Measurements from ENCODE around the gene KCNH3.
A peak's percentile ranks its signal among the peaks of the same experiment; 100 is the strongest.

KCNH3 gene

DNA sequence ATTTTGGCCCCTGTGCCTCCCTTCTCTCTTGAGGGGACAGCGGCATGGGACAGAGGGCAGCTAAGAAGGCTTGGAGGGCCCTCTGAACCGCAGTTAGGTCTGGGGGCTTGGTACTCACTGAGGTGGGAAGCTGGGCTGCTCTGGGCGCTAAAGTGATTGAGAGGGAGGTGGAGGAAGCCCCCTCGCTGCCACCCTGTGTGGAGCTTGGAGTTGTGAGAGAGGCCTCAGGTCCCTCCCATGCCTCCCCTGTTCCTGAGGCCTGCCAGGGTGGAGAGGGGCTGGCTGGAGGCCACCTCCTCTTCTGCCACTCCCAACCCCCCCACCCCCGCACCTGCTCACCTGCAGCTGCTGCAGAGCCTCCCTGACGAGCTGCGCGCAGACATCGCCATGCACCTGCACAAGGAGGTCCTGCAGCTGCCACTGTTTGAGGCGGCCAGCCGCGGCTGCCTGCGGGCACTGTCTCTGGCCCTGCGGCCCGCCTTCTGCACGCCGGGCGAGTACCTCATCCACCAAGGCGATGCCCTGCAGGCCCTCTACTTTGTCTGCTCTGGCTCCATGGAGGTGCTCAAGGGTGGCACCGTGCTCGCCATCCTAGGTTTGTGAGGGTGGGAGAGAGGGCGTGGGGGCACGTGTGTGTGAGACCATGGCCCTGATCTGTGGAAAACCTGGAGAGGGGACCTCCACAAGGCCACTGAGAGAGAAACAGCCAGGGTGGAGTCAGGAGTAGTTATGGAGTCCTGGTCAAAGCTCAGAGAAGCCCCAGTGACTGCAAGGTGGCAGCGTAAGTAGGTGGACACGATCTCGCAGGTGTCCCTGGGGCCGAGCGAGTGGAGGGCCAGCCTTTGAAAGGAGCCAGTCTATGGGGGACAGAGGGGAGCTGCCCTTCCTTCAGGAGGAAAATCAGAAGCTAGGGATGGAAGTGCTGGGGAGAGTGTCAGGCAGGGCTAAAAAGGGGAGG is 11.2 kb downstream of the KCNH3 start:
- Histone ChIP-seq H3K27me3 (ENCODE audit: low read depth, low read length) (peaks cover 11% of the 10 kb centered on the region), H3K36me3 (ENCODE audit: control insufficient read depth in 1 of 2, insufficient read depth in 2 of 2, low read length in 2 of 2) (no peaks in the 10 kb centered on the region), H3K4me1 (ENCODE audit: control insufficient read depth in 1 of 2, insufficient read depth in 2 of 2, low read length in 2 of 2) (peaks cover 0 to 8% of the 10 kb centered on the region in 2 donors), H3K4me3 (ENCODE audit: low read depth in 1 of 2, low read length in 2 of 2) (peak overlapping the region in 1 of 2 donors; percentile 62), H3K9me3 (ENCODE audit: control insufficient read depth in 1 of 2, low read length in 2 of 2) (no peaks in the 10 kb centered on the region), H3K27ac (ENCODE audit: low read length) (no peak overlapping the region)

DNA sequence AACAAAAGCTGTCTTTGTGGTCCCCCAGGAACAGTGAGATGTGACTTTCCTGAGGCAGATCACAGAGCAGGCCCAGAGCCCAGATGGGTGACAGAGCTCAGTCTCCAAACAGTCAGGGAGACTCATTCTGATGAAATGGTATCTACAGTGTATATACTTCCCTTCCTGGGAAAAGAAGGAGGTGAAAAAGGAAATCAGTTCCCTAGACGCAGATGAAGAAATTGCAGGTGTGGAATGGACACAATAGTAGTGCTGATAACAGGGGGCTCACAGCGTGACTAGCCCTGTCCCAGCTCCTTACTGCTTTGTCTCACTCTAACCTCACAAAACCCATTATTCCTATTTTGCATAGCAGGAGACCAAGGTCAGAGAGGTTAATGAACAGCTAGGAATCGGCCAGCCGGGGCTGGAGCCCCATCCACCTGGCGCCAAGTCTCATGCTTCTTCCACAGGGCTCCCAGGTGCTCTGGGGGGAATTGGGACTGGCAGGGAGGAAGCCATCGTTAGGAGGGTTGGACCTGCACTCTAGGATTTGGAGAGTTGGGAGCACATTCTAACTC is 11.9 kb downstream of the KCNH3 start:
- peaks cover 11% of the 10 kb centered on the region for H3K27me3 ChIP-seq (ENCODE audit: low read depth, low read length)
- no peak overlapping the region for H3K4me3 ChIP-seq (ENCODE audit: low read depth in 1 of 2, low read length in 2 of 2)
- peaks cover 0 to under 1% of the 10 kb centered on the region in 2 donors for H3K36me3 ChIP-seq (ENCODE audit: control insufficient read depth in 1 of 2, insufficient read depth in 2 of 2, low read length in 2 of 2)
- H3K4me1 ChIP-seq (ENCODE audit: control insufficient read depth in 1 of 2, insufficient read depth in 2 of 2, low read length in 2 of 2): peaks cover 0 to 8% of the 10 kb centered on the region in 2 donors
- H3K27ac ChIP-seq (ENCODE audit: low read length): no peak overlapping the region
- no peaks in the 10 kb centered on the region for H3K9me3 ChIP-seq (ENCODE audit: control insufficient read depth in 1 of 2, low read length in 2 of 2)

DNA sequence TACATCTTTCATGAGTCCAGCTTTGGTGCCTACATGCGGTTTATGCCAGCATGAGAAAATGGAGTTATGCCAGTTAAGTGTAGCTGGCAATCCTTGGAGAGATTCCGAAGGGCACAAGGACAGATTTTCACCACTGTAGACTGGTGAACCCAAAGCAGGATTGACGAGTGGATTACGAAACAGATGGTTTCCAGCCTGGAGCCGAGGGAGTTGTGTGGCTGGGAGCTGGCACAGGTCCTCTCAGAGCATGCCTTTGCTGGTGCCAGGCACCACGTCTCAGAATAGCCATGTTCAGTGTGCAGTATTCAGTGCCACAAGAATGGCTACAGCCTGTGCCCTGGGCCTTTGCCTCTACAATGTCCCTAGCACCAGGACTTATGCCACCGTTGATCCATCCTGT is 13.2 kb downstream of the KCNH3 start:
- no peak overlapping the region for H3K4me3 ChIP-seq (ENCODE audit: low read depth in 1 of 2, low read length in 2 of 2)
- peaks cover 0 to 8% of the 10 kb centered on the region in 2 donors for H3K4me1 ChIP-seq (ENCODE audit: control insufficient read depth in 1 of 2, insufficient read depth in 2 of 2, low read length in 2 of 2)
- no peak overlapping the region for H3K27ac ChIP-seq (ENCODE audit: low read length)
- H3K36me3 ChIP-seq (ENCODE audit: control insufficient read depth in 1 of 2, insufficient read depth in 2 of 2, low read length in 2 of 2): peaks cover 0 to 11% of the 10 kb centered on the region in 2 donors
- peaks cover 11% of the 10 kb centered on the region for H3K27me3 ChIP-seq (ENCODE audit: low read depth, low read length)
- no peaks in the 10 kb centered on the region for H3K9me3 ChIP-seq (ENCODE audit: control insufficient read depth in 1 of 2, low read length in 2 of 2)

DNA sequence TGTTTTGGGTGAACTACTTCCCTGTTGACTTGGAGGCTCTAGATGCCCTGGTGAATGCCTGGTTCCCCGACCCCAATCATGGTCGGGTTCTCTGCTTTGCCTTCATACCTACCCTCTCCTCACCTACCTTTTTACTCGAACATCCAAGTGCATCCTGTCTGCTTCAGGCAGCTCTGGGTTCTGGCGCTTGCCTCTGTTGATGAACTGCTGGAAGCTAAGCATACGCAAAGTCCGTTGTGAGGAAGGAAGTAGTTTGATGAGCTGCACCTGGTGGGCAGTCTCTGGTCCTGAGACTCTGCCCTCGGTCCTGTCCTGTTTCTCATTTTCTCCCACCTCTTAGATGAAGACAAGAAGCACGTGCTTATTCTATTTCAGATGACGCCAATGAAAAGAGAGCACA is 13.6 kb downstream of the KCNH3 start:
- Histone ChIP-seq H3K36me3 (ENCODE audit: control insufficient read depth in 1 of 2, insufficient read depth in 2 of 2, low read length in 2 of 2) (peaks cover 0 to 14% of the 10 kb centered on the region in 2 donors), H3K27me3 (ENCODE audit: low read depth, low read length) (peaks cover 11% of the 10 kb centered on the region), H3K4me1 (ENCODE audit: control insufficient read depth in 1 of 2, insufficient read depth in 2 of 2, low read length in 2 of 2) (peaks cover 0 to 8% of the 10 kb centered on the region in 2 donors), H3K27ac (ENCODE audit: low read length) (no peak overlapping the region), H3K4me3 (ENCODE audit: low read depth in 1 of 2, low read length in 2 of 2) (no peak overlapping the region), H3K9me3 (ENCODE audit: control insufficient read depth in 1 of 2, low read length in 2 of 2) (no peaks in the 10 kb centered on the region)

DNA sequence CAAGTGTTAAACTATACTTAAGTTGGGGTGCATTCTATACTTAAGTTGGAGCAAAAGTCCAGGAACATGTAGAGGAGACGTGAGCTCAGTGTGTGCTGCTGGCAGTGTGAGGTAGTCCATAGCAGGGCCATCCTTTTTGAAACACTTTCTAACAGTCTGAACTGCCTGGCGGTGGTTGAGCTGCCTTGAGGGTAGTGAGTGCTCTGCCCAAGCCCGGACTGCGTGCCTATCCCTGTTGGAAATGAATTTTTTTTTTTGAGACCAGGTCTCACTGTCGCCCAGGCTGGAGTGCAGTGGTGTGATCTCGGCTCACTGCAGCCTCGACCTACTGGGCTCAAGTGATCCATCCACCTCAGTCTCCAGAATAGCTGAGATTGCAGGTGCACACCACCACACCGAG is 14.1 kb downstream of the KCNH3 start:
- peaks cover 7% of the 10 kb centered on the region for H3K27me3 ChIP-seq (ENCODE audit: low read depth, low read length)
- H3K36me3 ChIP-seq (ENCODE audit: control insufficient read depth in 1 of 2, insufficient read depth in 2 of 2, low read length in 2 of 2): peaks cover 0 to 19% of the 10 kb centered on the region in 2 donors
- H3K9me3 ChIP-seq (ENCODE audit: control insufficient read depth in 1 of 2, low read length in 2 of 2): no peaks in the 10 kb centered on the region
- H3K4me1 ChIP-seq (ENCODE audit: control insufficient read depth in 1 of 2, insufficient read depth in 2 of 2, low read length in 2 of 2): peaks cover 0 to 8% of the 10 kb centered on the region in 2 donors
- H3K4me3 ChIP-seq (ENCODE audit: low read depth in 1 of 2, low read length in 2 of 2): no peak overlapping the region
- no peak overlapping the region for H3K27ac ChIP-seq (ENCODE audit: low read length)

DNA sequence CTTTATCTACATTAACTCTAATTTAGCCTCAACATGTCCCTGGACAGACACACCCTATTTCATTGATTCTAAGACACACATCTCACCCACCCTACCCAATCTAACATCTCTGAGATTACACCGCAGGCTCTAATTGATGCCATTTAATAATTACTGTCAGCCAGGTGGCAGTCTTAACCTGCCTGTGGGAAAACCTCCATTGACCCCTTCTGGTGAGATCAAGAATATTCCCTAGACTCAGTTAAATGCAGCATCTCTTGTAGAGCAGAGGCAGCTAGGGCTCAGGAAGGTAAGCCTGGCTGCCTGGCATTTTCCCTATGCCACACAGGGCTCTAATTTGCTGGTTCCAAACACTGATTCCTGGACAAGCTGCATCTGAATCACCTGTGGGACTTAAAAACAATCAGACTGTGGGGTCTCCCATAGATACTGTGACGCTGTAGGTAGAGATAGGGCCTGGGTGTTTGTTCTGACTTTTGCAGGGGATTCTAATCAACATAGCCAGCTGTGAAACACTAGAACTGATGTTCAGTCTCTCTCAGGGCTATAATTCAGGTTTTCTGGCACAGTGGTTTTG is 14.8 kb downstream of the KCNH3 start:
- H3K4me3 ChIP-seq (ENCODE audit: low read depth in 1 of 2, low read length in 2 of 2): no peak overlapping the region
- peaks cover 3 to 24% of the 10 kb centered on the region in 2 donors for H3K36me3 ChIP-seq (ENCODE audit: control insufficient read depth in 1 of 2, insufficient read depth in 2 of 2, low read length in 2 of 2)
- no peaks in the 10 kb centered on the region for H3K9me3 ChIP-seq (ENCODE audit: control insufficient read depth in 1 of 2, low read length in 2 of 2)
- H3K4me1 ChIP-seq (ENCODE audit: control insufficient read depth in 1 of 2, insufficient read depth in 2 of 2, low read length in 2 of 2): peaks cover 0 to 4% of the 10 kb centered on the region in 2 donors
- H3K27me3 ChIP-seq (ENCODE audit: low read depth, low read length): no peaks in the 10 kb centered on the region
- H3K27ac ChIP-seq (ENCODE audit: low read length): no peak overlapping the region

DNA sequence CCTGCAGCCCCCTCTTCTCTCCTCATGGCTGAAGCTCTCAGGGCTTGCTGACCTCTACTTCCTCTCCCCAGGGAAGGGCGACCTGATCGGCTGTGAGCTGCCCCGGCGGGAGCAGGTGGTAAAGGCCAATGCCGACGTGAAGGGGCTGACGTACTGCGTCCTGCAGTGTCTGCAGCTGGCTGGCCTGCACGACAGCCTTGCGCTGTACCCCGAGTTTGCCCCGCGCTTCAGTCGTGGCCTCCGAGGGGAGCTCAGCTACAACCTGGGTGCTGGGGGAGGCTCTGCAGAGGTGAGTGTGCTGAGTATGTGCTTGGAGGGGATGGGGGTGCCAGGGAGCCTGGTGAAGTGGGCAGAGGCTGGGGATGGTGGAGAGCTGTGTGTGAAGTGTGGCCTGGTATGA is 15.4 kb downstream of the KCNH3 start:
- Histone ChIP-seq H3K9me3 (ENCODE audit: control insufficient read depth in 1 of 2, low read length in 2 of 2) (no peaks in the 10 kb centered on the region), H3K36me3 (ENCODE audit: control insufficient read depth in 1 of 2, insufficient read depth in 2 of 2, low read length in 2 of 2) (peaks cover 9 to 31% of the 10 kb centered on the region in 2 donors), H3K4me1 (ENCODE audit: control insufficient read depth in 1 of 2, insufficient read depth in 2 of 2, low read length in 2 of 2) (no peaks in the 10 kb centered on the region), H3K27ac (ENCODE audit: low read length) (no peak overlapping the region), H3K27me3 (ENCODE audit: low read depth, low read length) (no peaks in the 10 kb centered on the region), H3K4me3 (ENCODE audit: low read depth in 1 of 2, low read length in 2 of 2) (no peak overlapping the region)

DNA sequence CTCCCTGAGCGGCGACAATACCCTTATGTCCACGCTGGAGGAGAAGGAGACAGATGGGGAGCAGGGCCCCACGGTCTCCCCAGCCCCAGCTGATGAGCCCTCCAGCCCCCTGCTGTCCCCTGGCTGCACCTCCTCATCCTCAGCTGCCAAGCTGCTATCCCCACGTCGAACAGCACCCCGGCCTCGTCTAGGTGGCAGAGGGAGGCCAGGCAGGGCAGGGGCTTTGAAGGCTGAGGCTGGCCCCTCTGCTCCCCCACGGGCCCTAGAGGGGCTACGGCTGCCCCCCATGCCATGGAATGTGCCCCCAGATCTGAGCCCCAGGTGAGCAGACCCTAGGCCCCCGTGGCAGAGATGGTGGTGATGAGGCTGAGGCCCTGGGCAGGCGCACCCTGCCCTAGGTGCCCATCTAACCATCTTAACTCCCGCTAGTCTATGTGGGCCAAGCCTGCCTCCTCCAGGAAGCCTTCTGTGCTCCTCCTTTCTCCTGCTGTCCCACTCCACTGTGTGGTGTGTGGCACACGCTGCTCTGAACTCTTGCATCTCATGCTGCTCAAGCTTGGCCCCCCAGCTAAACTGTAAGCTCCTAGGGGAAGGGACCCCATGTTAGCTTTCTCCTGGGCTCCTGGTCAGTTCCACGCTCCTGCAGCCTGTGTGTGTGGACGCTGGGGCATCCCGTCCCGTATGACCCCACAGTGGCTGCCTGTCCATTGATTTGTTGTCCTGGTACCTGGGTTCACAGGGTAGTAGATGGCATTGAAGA is 17.0 kb downstream of the KCNH3 start:
- no peak overlapping the region for H3K27ac ChIP-seq (ENCODE audit: low read length)
- peaks cover 22 to 46% of the 10 kb centered on the region in 2 donors for H3K36me3 ChIP-seq (ENCODE audit: control insufficient read depth in 1 of 2, insufficient read depth in 2 of 2, low read length in 2 of 2)

DNA sequence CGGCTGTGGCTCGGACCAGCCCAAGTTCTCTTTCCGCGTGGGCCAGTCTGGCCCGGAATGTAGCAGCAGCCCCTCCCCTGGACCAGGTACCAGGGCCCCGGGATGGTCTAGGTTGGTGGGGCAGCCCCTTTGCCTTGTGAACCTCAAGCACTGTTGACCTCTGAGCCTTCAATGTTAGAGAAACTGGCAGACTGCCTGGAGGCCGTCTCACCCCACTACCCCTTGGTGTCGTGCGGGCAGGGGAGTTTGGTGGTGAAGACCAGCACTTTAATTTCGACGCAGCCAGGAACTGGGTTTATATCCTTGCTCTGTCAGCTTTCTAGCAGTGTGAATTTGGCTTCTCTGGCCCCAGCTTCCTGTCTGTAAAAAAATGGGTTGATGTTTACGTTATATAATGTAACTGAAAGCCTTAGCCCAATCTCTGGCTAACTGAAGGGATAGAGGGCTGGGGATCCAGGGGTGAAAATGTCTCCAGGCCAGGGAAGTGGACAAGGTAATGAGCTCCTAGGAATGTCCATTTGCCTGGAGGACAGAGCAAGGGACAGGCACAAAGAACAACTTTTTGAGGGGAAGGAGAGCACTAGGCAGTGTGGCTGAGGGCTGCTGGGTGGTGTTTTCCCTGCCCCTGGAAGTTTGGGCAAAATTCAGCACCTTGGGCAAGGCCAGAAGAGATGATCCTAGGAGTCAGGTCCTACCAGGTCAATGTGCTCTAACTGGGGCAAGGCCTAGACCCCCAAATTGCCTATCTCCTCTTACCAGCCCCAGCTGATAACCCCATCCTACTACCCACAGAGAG is 17.8 kb downstream of the KCNH3 start:
- no peaks in the 10 kb centered on the region for H3K9me3 ChIP-seq (ENCODE audit: control insufficient read depth in 1 of 2, low read length in 2 of 2)
- H3K36me3 ChIP-seq (ENCODE audit: control insufficient read depth in 1 of 2, insufficient read depth in 2 of 2, low read length in 2 of 2): peaks cover 26 to 54% of the 10 kb centered on the region in 2 donors
- H3K4me1 ChIP-seq (ENCODE audit: control insufficient read depth in 1 of 2, insufficient read depth in 2 of 2, low read length in 2 of 2): no peaks in the 10 kb centered on the region
- no peak overlapping the region for H3K27ac ChIP-seq (ENCODE audit: low read length)
- H3K27me3 ChIP-seq (ENCODE audit: low read depth, low read length): no peaks in the 10 kb centered on the region
- no peak overlapping the region for H3K4me3 ChIP-seq (ENCODE audit: low read depth in 1 of 2, low read length in 2 of 2)

More for the DNA sequence above, 17.0 kb downstream of the KCNH3 start:
- no peaks in the 10 kb centered on the region for H3K4me1 ChIP-seq (ENCODE audit: control insufficient read depth in 1 of 2, insufficient read depth in 2 of 2, low read length in 2 of 2)
- no peaks in the 10 kb centered on the region for H3K27me3 ChIP-seq (ENCODE audit: low read depth, low read length)
- no peak overlapping the region for H3K4me3 ChIP-seq (ENCODE audit: low read depth in 1 of 2, low read length in 2 of 2)
- no peaks in the 10 kb centered on the region for H3K9me3 ChIP-seq (ENCODE audit: control insufficient read depth in 1 of 2, low read length in 2 of 2)

DNA sequence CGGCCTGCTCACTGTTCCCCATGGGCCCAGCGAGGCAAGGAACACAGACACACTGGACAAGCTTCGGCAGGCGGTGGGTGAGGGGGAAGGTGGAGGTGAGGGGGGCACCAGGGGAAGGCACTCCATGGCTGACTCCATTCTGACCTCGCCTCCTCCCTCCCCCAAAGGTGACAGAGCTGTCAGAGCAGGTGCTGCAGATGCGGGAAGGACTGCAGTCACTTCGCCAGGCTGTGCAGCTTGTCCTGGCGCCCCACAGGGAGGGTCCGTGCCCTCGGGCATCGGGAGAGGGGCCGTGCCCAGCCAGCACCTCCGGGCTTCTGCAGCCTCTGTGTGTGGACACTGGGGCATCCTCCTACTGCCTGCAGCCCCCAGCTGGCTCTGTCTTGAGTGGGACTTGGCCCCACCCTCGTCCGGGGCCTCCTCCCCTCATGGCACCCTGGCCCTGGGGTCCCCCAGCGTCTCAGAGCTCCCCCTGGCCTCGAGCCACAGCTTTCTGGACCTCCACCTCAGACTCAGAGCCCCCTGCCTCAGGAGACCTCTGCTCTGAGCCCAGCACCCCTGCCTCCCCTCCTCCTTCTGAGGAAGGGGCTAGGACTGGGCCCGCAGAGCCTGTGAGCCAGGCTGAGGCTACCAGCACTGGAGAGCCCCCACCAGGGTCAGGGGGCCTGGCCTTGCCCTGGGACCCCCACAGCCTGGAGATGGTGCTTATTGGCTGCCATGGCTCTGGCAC is 18.5 kb downstream of the KCNH3 start:
- Histone ChIP-seq H3K36me3 (ENCODE audit: control insufficient read depth in 1 of 2, insufficient read depth in 2 of 2, low read length in 2 of 2) (peaks cover 33 to 62% of the 10 kb centered on the region in 2 donors), H3K4me1 (ENCODE audit: control insufficient read depth in 1 of 2, insufficient read depth in 2 of 2, low read length in 2 of 2) (no peaks in the 10 kb centered on the region), H3K4me3 (ENCODE audit: low read depth in 1 of 2, low read length in 2 of 2) (no peak overlapping the region), H3K27me3 (ENCODE audit: low read depth, low read length) (no peaks in the 10 kb centered on the region), H3K27ac (ENCODE audit: low read length) (no peak overlapping the region), H3K9me3 (ENCODE audit: control insufficient read depth in 1 of 2, low read length in 2 of 2) (no peaks in the 10 kb centered on the region)

All from muscle layer of duodenum (tissue), 2 donors.